ENCODE measurements around the gene HCN2. TPM values are rescaled to one million over a fixed set of nuclear protein-coding genes. Genes with fewer than 3 reads are reported as not detected.

Gene HCN2
- total and polyA plus RNA-seq, 2 of the 13 experiments (the other 11 are each of a cell fraction or from before 2014, with no cell fraction given): 0.01 TPM; not detected in 1

GRCh38 chr19:664913-665443, 75.3 kb downstream of the HCN2 start (continued):
- TF ChIP-seq ZNF276 (CRISPR knock-in tag; IDR thresholded peaks at IDR 0.05; ENCODE audit: low read depth) (no peak), GTF3A (CRISPR knock-in tag; conservative IDR thresholded peaks at IDR 0.05) (no peak), HNF4A (CRISPR knock-in tag; IDR thresholded peaks at IDR 0.05) (peak; percentile 23; the same call in 1 of the 2 replicates), AGO1 (IDR thresholded peaks at IDR 0.05; ENCODE audit: low read depth, low read length, poor library complexity, severe bottlenecking) (peak; percentile 69), CENPT (CRISPR knock-in tag; IDR thresholded peaks at IDR 0.05; ENCODE audit: low read depth) (0 out of 2 replicates have a peak, but pooled peaks have one; percentile 73), NFE2L1 (CRISPR knock-in tag; IDR thresholded peaks at IDR 0.05; ENCODE audit: borderline replicate concordance) (no peak), ZSCAN25 (CRISPR knock-in tag; IDR thresholded peaks at IDR 0.05) (peak; percentile 93), ZBTB37 (CRISPR knock-in tag; IDR thresholded peaks at IDR 0.05) (no peak), MAFK (conservative IDR thresholded peaks at IDR 0.05 in 1 of 2, IDR thresholded peaks at IDR 0.05 in 1 of 2; ENCODE audit: low read length in 2 of 2) (no peak), ZNF775 (CRISPR knock-in tag; IDR thresholded peaks at IDR 0.05; ENCODE audit: borderline replicate concordance) (no peak), TP53 (CRISPR knock-in tag; conservative IDR thresholded peaks at IDR 0.05) (no peak), ZNF614 (CRISPR knock-in tag; IDR thresholded peaks at IDR 0.05; ENCODE audit: borderline replicate concordance) (peak; percentile 57; the same call in 1 of the 2 replicates), ASH2L (IDR thresholded peaks at IDR 0.05; ENCODE audit: insufficient read length, low read depth, low read length) (no peak), SRSF1 (optimal IDR thresholded peaks at IDR 0.05; ENCODE audit: low read depth, low read length) (no peak), FOXP4 (CRISPR knock-in tag; IDR thresholded peaks at IDR 0.05) (no peak; the same call in 1 of the 2 replicates), ZNF354B (CRISPR knock-in tag; IDR thresholded peaks at IDR 0.05) (no peak), ZNF768 (CRISPR knock-in tag; IDR thresholded peaks at IDR 0.05) (peak; percentile 77), IRF2 (CRISPR knock-in tag; IDR thresholded peaks at IDR 0.05) (peak; percentile 61), ZBTB21 (CRISPR knock-in tag; IDR thresholded peaks at IDR 0.05) (no peak), PBX3 (CRISPR knock-in tag; IDR thresholded peaks at IDR 0.05; ENCODE audit: borderline replicate concordance) (no peak), GLI4 (CRISPR knock-in tag; IDR thresholded peaks at IDR 0.05; ENCODE audit: borderline replicate concordance) (no peak), IKZF5 (CRISPR knock-in tag; IDR thresholded peaks at IDR 0.05) (peak; percentile 52; the same call in 1 of the 2 replicates)

Data from HepG2 (cell line).